GM21515 (cell line): ENCODE measurements around the gene CAMK1.
A peak's percentile ranks its signal among the peaks of the same experiment; 100 is the strongest.

Source experiments
- ATAC-seq: cut with Tn5 transposase; IDR thresholded peaks from one replicate; pipeline ENCODE4 v1.9.1; 2021; ENCODE audit not compliant: unreplicated experiment

The CAMK1 gene

DNA sequence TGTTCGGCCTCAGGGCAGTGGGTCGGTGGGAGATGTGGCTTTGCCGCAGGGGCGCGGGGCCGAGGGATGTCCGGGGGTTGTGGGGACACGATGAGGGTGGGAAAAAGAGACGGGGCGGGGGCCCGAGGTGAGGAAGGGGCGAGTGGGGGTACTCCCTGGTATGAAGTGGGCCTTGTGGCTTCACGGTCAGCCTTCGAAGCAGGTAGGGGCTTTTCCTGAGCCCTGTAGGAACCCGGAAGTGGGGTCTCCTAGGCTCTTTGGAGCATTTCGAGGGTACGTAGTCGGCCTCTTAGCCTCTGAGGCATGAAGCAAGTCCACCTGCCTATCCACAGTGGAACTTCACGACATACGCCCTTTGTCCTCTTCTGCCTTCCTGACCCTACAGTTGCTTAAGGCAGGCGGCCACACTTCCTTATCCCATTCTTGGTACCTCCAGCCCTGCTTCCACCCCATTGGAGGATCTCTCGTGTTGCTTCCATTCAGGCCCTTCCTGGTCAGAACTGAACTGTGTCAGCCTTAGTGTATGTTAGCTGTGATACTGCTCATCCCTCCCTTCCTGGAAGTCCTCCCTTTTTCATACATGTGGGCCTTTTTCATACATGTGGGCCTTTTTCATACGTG is 23.5 kb upstream of the CAMK1 start:
- no peak for ATAC-seq

DNA sequence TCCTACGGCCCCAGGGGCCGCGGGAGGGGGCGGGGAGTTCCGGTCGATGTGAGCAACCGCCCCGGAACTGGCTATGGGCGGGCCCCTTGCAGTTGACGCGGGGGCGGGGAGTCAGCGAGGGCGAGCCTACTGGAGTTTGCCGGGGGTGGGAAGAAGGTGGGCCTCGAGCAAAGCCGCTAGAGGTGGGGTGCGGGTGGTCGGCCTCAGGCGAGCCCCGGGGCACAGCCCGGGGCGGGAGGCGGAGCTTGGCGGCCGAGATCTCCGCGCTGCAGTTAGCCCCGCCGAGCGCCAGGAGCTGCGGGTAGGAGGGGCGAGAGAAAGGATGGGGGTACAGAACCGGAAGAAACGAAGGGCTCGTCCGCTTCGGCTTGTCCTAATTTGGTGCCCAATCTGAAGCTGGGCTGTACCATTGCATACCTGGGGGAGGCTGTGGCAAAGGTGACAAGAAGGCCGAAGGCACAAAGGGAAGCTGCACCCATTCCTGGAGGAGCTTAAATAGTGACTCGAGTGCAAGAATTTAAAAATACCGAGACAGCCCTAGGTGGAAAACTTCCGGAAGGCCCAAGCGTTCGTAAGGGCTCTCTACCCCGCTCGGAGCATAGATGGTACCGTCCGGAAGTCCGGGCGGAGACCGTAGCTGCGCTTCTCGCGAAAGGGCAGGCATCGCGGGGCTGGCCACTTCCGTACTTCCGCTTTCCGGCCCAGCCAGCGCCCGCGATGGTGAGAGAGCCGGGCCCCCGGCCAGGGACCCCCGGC is 22.8 kb upstream of the CAMK1 start, which contains the start of the genes ARPC4 and TADA3:
TSS of gene ARPC4 (plus strand) at position 678 of the 756 bp plus-strand sequence. CDS start at position 718, 40 bp downstream.
TSS of gene TADA3 (minus strand) at position 69 of the 756 bp plus-strand sequence. CDS start 1,007 bp downstream, outside the sequence.
- ATAC-seq = peak; percentile 79

DNA sequence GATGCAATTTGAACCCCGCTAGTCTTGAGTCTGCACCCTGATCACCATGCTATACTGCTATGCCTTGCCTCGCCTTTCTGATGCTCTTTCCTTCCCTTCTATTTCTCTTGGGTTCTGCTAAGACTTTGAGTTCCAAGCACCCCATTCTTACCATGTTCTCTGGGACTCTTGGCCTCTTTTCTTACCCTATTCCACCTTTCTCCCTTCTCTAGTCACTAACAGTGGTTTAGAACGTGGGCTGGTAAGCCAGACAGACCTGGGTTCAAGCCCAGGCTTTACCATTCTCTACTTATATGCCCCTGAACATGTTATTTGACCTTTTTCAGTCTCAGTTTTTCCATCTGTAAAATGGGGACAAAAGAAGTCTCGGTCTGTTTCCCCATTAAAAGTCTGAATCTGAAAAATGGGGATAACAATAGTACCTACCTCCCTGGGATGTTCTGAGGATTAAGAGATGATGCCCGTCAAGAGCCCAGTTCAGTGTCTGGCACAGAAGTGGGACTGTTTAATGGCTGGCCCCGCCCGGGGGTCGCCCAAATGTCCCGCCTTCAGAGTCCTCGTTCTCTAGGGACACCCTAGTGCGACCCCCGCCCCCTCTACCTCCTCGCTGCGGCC is 22.1 kb upstream of the CAMK1 start:
- peak; percentile 3 for ATAC-seq

DNA sequence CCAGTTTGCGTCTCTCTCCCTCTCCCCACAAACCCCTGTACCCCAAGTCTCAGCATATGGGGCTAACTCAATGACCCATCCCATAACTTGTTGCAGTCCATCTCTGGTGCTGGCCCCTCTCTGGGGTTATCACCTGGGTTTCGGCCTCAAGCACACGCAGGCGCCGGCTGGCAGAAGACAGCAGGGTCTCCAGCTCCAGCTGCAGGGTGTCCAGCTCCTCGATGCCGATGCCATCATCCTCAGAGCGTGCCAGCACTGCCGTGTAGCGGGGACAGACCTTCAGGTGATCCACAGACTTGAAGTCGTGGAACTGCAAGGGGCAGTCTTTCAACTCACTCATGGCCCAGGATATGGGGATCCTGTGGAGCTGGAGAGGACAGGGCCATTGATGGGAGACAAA is 21.4 kb upstream of the CAMK1 start:
- no peak for ATAC-seq

DNA sequence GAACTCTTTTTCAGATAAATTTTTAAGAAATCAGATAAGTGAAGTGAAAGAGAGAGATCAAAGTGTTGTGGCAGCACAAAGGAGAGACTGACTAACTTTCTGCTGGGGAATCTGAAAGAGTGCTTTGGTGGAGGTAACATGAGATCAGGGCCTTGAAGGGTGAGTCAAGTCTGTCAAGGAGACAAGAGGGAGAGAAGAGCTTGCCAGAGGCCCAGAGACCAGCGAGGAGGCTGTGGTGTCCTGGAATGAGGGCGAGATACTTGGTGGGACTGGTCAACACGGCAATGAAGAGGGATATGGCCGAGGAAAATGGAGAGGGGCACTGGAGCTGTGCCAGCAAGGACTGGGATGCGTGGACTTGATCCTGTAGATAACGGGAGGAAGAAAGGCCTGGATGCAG is 18.0 kb upstream of the CAMK1 start:
- no peak for ATAC-seq

DNA sequence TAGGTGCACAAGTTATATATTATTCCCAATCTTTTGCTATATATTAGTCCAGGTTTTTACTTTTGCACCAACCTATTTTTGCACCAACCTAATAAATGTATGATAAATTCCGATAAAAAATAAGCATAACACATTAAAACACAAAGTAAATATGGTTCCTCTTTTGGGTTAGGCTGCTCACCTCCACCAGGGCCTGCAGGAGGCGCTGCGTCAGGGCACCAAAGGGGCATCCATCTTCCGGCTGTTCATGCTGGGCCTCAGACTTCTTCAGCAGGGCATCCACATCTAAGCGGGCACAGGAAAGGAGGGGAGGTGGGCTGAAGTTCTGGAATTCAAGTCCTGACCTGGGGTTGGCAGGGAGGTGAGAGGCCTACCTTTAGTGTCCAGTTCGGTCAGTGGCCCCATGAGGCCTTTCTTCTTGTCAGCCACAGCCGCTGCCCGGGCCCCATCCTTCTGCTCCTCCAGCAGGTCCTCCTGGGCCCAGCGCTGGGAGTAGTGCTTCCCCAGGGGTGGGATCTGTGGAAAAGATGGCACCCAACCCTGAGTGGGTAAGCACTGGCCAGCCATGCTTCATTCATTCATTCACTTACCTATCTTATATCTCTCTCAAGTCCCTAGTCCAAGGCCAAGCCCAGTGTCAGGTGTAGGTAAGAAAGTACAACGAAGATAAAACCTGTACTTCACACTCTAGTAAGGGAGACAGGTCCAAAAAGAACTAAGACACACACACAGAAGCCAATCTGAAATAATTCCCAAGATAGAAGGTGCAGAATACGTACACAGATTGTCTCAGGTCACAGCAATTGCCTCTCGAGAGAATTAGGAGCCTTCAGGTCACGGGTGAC is 17.3 kb upstream of the CAMK1 start:
- ATAC-seq = no peak

DNA sequence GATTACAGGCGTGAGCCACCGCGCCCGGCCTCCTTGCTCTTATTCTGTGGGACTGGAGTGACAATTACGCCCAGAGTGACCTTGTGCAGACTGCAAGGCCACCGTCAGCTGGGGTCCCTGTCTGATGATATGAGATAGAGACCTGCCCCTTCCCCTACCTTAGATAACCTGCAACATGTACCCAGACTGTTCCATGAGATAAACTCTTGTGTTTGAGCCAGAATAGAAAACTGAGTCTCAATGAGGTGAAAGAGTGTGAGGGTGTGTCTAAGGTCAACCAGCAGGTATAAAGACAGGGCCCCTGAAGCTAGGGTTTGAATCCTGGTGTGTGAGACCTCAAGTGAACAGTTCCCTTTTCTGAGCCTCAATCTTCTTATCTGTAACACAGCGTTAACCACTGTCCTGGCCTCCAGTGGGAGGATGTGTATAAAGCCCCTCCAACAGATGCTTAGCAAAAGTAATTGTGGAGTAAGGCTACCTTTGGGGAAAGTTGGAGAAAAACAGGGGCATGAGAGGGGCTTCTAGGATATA is 16.5 kb upstream of the CAMK1 start:
- no peak for ATAC-seq

DNA sequence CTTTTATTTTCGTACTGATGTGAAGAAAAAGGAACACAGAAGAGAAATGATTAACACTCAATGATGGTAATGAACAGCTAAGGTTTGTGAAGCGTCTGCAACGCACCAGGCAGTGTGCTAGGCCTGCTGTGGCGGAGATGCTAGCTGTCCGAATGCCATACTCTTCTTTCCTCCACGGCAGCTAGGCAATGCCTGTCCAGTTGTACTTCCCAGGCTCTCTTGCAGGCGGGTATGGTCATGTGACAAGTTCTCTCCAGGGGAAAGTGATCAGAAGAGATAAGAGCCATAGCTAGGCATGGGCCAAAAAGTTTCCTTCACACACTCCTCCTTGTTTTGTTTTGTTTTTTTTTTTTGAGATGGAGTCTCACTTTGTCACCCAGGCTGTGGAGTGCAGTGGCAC is 15.9 kb upstream of the CAMK1 start:
- no peak for ATAC-seq

DNA sequence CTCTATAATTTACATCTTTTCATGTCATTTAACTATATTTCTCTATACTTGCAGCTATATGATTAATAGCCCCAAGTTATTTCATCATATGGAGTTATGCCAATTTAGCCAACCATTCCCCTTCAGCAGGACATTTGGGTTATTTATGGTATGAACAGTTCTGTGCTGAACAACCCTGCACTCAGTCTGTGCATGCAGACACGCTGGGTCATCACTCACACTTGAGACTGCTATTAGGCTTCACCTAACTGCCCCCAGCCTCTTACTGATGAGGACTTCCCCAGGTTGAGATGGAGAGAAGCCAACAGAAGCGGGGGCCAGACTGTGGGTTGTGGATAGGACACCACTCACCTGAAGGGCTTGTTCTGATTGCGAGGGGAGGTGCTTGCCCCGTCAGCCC is 15.2 kb upstream of the CAMK1 start:
- ATAC-seq = no peak

DNA sequence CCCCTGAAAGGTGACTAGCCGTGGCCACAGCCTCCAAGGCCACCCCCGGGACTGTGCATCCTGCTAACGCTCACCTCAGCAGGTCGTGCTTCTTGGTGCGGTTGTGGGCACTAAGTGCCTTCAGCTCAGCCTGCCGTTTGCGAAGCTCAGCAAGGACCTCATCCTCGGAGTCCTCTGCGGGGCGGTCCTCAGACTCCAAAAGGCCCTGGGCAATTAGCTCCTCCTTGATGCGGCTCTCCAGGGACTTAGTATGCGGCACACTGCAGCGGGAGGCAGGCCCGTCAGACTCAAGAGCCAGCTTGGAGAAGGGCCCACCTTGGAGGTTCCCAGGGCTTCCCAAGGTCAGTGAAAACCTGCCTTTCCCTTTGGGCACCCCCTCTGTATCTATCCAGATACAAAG is 14.2 kb upstream of the CAMK1 start:
- ATAC-seq = no peak

DNA sequence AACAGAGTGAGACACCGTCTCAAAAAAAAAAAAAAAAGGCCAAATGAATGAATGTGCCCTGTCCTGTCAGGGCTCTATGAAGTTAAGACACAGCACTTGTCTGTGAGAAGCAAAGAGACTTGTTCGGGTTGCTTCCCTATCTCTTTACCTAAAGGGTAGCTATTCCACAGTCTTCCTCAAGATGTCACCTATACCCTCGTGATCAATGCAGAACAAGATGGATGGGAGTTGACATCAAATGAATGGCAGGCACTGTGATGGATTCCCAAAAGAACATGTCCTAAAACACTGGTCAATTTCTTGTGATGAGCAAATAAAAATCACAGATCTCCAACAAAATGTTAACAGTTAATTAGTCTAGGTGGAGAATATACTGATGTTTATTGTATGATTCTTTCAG is 13.0 kb upstream of the CAMK1 start:
- ATAC-seq = no peak

DNA sequence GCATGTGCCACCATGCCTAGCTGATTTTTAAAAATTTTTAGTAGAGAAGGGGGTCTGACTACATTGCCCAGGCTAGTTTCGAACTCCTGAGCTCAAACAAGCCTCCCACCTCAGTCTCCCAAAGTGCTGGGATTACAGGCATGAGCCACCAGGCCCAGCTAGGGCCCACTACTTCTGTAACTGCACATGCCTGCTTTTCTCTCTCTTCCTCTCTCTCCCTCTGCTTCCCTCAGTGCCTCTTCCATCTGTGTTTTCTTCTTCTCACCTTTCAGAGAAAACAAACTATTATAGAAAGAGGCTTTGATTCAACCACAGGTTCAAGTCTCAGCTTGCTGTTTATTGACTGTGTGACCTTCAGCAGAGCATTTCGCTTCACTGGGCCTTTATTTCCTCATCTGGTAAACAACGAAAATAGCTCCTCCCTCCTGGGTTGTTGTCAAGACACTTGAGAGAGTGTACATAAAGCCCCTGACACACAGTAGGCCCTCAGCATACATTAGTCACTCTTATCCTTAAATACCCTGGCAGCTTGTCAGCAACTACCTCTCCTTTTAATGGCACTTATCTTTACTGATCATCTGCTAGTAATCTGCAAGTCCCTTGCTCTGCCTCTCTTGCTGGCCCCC is 12.3 kb upstream of the CAMK1 start:
- ATAC-seq = no peak

DNA sequence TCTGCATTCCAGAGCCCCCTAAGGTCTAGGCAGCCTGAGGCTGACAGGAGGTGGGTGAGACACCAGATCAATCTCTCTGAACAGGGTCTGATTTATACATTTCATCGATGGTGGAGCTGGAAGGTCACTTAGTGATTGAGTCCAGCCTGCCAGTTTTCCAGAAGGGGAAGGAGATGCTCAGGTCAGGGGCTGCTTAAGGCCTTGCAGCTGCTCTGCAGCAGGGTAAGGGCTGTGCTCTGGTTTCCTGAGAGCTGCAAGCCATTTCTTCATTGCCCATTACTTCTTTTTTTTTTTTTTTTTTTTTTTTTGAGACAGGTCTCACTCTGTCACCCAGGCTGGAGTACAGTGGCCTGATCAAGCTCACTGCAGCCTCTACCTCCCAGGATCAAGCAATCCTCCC is 11.8 kb upstream of the CAMK1 start:
- no peak for ATAC-seq

DNA sequence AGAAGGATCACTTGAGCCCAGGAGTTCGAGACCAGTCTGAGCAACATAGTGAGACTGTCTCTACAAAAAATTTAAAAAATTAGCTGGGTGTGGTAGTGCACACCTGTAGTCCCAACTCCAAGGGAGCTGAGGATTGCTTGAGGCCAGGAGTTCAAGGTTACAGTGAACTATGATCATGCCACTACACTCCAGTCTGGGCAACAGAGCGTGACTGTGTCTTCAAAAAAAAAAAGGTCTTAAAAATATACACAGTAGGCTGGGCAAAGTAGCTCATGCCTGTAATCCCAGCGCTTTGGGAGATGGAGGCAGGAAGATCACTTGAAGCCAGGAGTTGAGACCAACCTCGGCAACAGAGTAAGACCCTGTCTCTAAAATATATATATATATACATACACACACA is 11.2 kb upstream of the CAMK1 start:
- ATAC-seq = no peak

DNA sequence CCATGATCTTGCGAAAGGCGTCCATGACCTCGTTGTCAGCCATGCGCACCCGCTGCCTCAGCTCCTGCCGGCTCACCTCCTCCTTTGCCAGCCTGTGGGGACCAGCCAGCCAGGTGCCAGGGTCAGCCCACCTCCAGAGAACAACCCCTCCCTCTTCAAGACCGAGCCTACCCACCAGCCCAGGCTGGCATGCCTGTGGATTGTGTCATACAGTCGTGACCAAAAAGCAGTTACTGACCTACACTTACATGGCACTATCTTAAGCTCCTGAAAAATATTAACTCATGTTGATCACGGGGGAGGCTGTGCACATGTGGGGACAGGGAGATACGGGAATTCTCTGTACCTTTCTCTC is 10.7 kb upstream of the CAMK1 start:
- ATAC-seq = no peak

DNA sequence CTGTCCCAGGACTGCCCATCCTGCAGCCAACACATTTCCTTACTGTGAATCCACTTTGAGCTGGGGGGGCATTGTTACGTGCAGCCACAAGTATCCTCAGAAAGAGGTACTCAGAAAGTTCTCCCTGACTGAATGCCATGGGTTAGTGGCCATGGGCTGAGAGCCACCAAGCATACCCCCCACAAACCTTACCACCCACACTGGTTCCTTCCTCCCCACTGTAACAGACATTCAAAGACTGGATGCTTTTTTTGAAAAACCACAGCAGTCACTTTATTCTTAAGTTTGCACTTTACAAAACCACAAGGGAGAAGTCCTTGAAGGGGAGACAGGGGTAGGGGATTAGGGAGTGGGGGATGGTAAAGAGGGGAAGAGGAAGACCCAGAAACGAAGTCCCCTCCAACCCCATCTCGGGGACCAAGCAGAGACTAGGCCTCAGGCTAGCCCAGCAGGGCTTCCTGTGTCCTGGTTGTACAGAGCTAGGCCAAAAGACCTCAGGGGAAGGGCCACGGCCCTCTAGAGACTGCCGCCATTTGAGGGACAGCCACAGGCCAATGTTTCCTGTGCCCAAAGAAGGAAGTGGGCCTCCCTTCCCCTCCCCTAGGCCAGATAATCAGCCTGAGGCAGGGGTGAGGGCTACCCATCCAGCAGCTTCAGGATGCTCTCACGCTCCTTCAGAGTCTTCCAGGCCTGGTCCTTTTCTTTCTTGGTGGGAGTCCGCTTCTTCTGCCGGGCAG is 10.1 kb upstream of the CAMK1 start:
- peak; percentile 67 for ATAC-seq

DNA sequence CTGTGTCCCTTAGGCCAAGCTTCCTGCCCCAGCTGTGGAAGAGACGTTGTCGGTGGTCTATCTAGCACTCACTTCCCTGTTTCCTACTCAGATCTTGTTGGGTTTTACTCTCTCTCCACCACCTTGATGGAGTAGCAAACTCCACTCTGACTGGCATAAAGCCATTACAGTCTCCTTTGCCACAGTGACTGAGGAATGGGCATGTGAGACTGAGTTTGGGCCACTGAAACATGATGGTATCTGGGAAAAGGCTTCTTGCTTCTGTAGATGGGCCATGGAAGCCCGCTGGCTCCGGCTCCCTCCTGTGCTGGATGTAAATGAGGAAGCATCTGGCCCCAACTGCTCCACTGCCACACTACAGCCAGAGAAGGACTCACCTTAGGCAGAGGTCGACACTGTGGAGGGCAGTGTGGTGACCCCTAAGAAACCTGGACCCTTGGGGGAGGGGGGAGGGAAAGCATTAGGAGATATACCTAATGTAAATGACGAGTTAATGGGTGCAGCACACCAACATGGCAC is 9.4 kb upstream of the CAMK1 start:
- no peak for ATAC-seq

DNA sequence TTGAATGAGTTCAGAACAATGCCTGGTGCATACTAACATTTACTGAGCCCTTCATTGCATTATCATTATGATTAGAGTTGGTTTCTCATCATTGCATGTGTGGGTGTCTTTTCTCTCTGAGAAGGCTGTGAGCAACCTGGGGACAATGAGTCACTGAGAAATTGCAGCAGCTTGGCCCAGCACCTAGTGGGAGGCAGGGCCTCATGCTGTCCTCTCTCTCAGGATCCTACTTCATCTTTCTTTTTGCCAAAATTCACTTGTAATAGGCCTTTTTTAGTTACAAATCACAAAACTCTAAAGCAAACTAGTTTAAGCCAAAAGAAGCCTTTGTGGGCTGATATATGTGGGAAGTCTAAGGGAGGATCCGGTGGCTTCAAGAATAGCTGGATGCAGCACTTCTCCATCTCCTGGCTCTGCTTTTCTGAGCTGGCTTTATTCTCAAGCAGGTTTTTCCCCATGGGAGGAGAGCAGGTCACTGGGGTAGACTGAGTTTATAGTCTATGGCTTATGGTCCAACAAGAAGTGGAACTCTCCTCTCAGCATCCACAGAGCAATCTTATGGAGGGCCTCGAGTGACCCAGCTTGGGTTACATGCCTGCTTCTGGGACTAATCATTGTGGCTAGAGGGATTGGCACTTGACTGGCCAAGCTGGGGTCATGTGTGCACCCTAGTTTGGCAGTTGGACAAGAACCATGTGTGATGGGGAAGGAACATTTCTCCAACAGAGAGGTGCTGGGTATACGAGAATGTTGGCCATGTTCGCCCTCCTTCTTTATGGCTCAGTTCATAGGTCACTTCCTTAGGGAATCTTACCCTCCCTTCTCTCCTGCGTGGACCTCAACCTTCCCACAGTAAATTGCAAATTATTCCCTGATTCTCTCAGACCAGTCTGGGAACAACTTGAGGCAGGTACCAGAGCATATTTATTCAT is 8.7 kb upstream of the CAMK1 start:
- no peak for ATAC-seq

DNA sequence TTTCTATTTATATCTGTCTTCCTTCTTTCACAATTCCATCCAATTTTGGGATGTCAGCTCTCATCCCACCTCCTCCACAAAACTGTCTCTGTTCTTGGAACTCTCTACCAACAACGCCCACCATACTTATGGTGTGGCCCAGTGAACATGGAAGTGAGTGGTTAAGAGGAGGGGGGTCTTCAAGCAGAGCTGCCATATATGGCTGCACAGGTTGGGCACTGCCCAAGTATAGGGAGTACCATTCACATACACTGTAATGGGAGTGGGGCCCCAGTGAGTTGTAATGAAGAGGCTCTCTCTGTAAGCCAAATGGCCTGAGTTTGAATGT is 7.9 kb upstream of the CAMK1 start:
- no peak for ATAC-seq
